CD4-positive, alpha-beta T cell (primary cell): ENCODE measurements around the gene COL23A1. TPM values are rescaled to one million over a fixed set of nuclear protein-coding genes. Genes with fewer than 3 reads are reported as not detected.

ENCODE experiments used
- ATAC-seq: fragments of 200-7000 bp; cut with Tn5 transposase; one replicate; pipeline ENCODE4 v1.10.0; 2022; ENCODE audit warnings: mild to moderate bottlenecking; ENCODE audit not compliant: poor library complexity
- CTCF ChIA-PET: fragments of 350-600 bp; sonication (Branson Sonifier 250); formaldehyde crosslinking; loops from one replicate; lab custom pipeline; 2021; ENCODE audit warnings: antibody characterized with exemption, inconsistent platforms; lab: Charles Lee
- POLR2A ChIA-PET: fragments of 350-600 bp; sonication (Branson Sonifier 250); formaldehyde crosslinking; loops from one replicate; lab custom pipeline; 2021; ENCODE audit warnings: antibody characterized with exemption, inconsistent platforms; lab: Charles Lee
- DNase-seq, 14 experiments: peaks; one replicate each; pipeline ENCODE4 v3.0.0-alpha.2; 2013 to 2020; ENCODE audit warnings: mixed read lengths in 2 of 14
- H3K27ac ChIP-seq, 2 donors: one replicate each; pipeline versions ENCODE4 v1.5.1 to v1.7.0; 2013; ENCODE audit warnings: low read length in 2 of 2, low read depth in 1 of 2, mild to moderate bottlenecking in 1 of 2
- H3K27me3 ChIP-seq, 2 experiments: 1 replicate in 1 of 2; 2 replicates in 1 of 2; pipeline versions ENCODE4 v1.6.1 to v1.7.0; 2013; ENCODE audit warnings: low read length in 2 of 2, control low read depth in 1 of 2, mild to moderate bottlenecking in 1 of 2, moderate library complexity in 1 of 2; ENCODE audit not compliant: insufficient read depth in 2 of 2, control insufficient read depth in 1 of 2
- H3K36me3 ChIP-seq: one replicate; pipeline ENCODE4 v1.6.1; 2013; ENCODE audit warnings: low read length, control low read depth; ENCODE audit not compliant: insufficient read depth
- H3K4me1 ChIP-seq: one replicate; pipeline ENCODE4 v1.6.1; 2013; ENCODE audit warnings: low read length, control low read depth; ENCODE audit not compliant: insufficient read depth
- H3K4me3 ChIP-seq: one replicate; pipeline ENCODE4 v1.5.1; 2013; ENCODE audit warnings: mild to moderate bottlenecking, low read length, moderate library complexity
- H3K9me3 ChIP-seq, 2 experiments: 1 replicate in 1 of 2; 2 replicates in 1 of 2; pipeline versions ENCODE4 v1.6.1 to v1.7.0; 2013; ENCODE audit warnings: low read length in 2 of 2, mild to moderate bottlenecking in 2 of 2, control low read depth in 1 of 2, moderate library complexity in 1 of 2; ENCODE audit not compliant: control insufficient read depth in 1 of 2, insufficient read depth in 1 of 2
- H3K27ac Mint-ChIP-seq: one replicate; pipeline ENCODE4 v1.8.0; 2020; ENCODE audit warnings: mixed read lengths
- H3K27me3 Mint-ChIP-seq: one replicate; pipeline ENCODE4 v1.8.0; 2021; ENCODE audit warnings: mixed read lengths
- H3K36me3 Mint-ChIP-seq: one replicate; pipeline ENCODE4 v1.8.0; 2021; ENCODE audit warnings: low read depth, mixed read lengths
- H3K4me1 Mint-ChIP-seq: one replicate; pipeline ENCODE4 v1.8.0; 2021; ENCODE audit warnings: low read depth, mixed read lengths
- H3K4me3 Mint-ChIP-seq: one replicate; pipeline ENCODE4 v1.8.0; 2020; ENCODE audit warnings: mild to moderate bottlenecking, mixed read lengths
- H3K9me3 Mint-ChIP-seq: one replicate; pipeline ENCODE4 v1.8.0; 2020; ENCODE audit warnings: mixed read lengths
- intact Hi-C, 2 experiments: fragments of 100-400 bp; cut with DNase I in 1 of 2; cut with micrococcal nuclease in 1 of 2; formaldehyde crosslinking; loops; one replicate each; pipeline versions ENCODE4 v1.15.1 to v1.9.0; 2023 to 2025; cut with DNase I, micrococcal nuclease
- total RNA-seq, 174 experiments: library from RNA in 2 of 174; stranded (reverse) in 2 of 174; gene quantifications; one replicate each; pipeline ENCODE4 v1.2.3 and lab custom pipeline; 2021 to 2026
- TF ChIP-seq, protein P1 (sequence below): fragments of 200-600 bp; IDR thresholded peaks from one replicate; pipeline ENCODE4 v1.8.0; 2022; ENCODE audit warnings: antibody characterized with exemption, mild to moderate bottlenecking

The COL23A1 gene
- total RNA-seq, 2 experiments from 2014 or later = not detected

DNA sequence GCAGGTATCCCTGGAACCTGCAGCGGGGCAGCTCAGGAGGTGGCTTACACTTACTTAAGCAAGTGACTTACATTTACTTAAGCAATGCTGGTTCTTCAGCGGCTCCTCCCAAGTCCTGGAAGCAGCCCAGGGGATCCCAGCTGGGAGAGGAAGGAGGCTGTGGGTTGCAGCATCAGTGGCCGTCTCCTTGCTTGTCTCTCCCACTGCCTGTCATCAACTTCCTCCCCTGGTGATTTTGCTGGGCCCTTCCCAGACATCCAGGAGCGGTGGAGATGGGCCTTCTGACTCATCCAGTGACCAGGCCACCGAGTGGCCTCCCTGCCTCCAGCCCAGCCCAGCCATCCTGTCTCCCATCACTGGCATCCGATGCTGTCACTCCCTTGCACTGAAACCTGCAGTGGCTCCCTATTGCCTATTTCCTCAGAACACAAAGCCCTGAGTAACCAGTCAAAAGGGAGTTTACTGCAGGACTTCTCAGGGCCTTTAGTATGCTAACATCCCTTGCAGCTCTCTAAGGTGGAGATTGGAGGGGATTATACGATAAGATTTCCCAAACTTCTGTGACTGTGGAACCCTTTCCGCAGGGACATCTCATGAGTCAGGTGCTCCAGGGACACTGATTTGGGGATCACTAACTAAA is 201.7 kb downstream of the COL23A1 start:
- H3K36me3 ChIP-seq = no peaks in the 10 kb centered on the region
- POLR2A ChIA-PET = no interaction called here
- Mint-ChIP-seq H3K36me3 (no peaks in the 10 kb centered on the region), H3K9me3 (no peaks in the 10 kb centered on the region), H3K27me3 (no peaks in the 10 kb centered on the region), H3K27ac (no peak overlapping the region), H3K4me3 (no peak overlapping the region), H3K4me1 (no peaks in the 10 kb centered on the region)
- DNase-seq = peak in 2 of 14 experiments; percentile 49 to 51
- intact Hi-C loops = no loop called here
- TF ChIP-seq, protein P1, sequence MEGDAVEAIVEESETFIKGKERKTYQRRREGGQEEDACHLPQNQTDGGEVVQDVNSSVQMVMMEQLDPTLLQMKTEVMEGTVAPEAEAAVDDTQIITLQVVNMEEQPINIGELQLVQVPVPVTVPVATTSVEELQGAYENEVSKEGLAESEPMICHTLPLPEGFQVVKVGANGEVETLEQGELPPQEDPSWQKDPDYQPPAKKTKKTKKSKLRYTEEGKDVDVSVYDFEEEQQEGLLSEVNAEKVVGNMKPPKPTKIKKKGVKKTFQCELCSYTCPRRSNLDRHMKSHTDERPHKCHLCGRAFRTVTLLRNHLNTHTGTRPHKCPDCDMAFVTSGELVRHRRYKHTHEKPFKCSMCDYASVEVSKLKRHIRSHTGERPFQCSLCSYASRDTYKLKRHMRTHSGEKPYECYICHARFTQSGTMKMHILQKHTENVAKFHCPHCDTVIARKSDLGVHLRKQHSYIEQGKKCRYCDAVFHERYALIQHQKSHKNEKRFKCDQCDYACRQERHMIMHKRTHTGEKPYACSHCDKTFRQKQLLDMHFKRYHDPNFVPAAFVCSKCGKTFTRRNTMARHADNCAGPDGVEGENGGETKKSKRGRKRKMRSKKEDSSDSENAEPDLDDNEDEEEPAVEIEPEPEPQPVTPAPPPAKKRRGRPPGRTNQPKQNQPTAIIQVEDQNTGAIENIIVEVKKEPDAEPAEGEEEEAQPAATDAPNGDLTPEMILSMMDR = no peak
- H3K27ac ChIP-seq = no peak overlapping the region
- no peak overlapping the region for H3K4me3 ChIP-seq
- H3K9me3 ChIP-seq = no peaks in the 10 kb centered on the region
- no peaks in the 10 kb centered on the region for H3K4me1 ChIP-seq
- no peak for ATAC-seq
- CTCF ChIA-PET = no interaction called here
- peaks cover 3 to 5% of the 10 kb centered on the region in 2 experiments for H3K27me3 ChIP-seq

DNA sequence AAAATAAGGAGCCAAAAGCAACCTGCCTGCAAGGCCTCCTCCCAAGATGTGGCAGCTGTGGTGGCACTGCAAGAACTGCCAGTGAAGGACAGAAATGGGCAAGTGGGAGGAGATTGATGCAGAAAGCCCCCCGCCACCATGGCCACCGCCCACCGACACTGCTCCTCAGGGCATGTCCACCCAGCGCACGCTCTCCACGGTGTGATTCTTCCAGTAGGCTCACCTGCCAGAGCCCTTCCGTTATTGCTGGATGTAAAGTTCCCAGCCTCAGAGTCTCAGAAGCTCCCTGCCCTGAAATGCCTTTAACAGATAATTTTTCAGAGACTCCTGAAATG is 202.4 kb downstream of the COL23A1 start:
- ATAC-seq (no peak), DNase-seq (no peak)
- Histone ChIP-seq H3K36me3 (no peaks in the 10 kb centered on the region), H3K27ac (no peak overlapping the region), H3K4me3 (no peak overlapping the region), H3K27me3 (peaks cover 3 to 5% of the 10 kb centered on the region in 2 experiments), H3K4me1 (no peaks in the 10 kb centered on the region), H3K9me3 (no peaks in the 10 kb centered on the region)
- no peaks in the 10 kb centered on the region for H3K27me3 Mint-ChIP-seq
- H3K9me3 Mint-ChIP-seq = no peaks in the 10 kb centered on the region
- intact Hi-C loops = no loop called here
- CTCF ChIA-PET = no interaction called here
- no peaks in the 10 kb centered on the region for H3K4me1 Mint-ChIP-seq
- POLR2A ChIA-PET = no interaction called here
- no peaks in the 10 kb centered on the region for H3K36me3 Mint-ChIP-seq
- no peak overlapping the region for H3K4me3 Mint-ChIP-seq
- TF ChIP-seq, protein P1 = no peak
- H3K27ac Mint-ChIP-seq = no peak overlapping the region

DNA sequence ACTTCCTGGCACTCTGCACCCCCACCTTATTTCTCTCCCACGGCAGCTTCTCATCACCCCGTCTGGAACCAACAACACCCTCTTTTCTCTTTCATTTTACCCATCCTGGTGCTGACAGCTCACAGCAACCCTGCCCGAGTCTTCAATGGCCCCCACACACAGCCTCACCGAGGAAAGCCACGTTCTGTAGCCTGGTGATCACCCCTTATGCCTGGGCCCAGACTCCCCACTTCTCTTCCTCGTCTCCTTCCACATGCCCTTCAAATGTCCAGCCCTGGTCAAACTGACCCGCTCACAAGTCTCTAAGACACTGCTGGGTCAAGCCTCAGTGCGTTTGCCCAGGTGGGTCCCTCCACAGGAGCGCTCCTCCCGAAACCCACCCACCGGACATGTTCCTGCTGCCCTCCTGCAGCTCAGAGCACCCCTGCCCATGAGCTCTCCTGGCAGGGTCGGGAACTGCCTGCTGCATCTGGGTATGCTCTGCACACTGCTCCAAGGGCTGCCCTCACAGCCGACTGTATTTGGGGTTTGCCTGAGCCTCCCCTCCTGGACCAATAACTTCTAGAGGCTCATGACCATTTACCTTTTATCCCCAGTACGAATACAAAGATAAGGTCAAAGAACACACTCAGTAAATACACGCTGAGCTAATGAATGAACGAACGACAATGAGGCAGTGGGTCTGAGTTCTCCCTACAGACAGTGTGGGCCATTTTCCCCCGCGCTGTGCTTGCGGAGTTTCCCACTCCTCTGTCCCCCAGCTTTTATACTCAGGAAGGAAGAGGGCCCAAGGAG is 202.9 kb downstream of the COL23A1 start:
- H3K27me3 Mint-ChIP-seq = no peaks in the 10 kb centered on the region

More for the DNA sequence above, 202.9 kb downstream of the COL23A1 start:
- Mint-ChIP-seq H3K9me3 (no peaks in the 10 kb centered on the region), H3K4me3 (no peak overlapping the region), H3K36me3 (no peaks in the 10 kb centered on the region), H3K27ac (no peak overlapping the region), H3K4me1 (no peaks in the 10 kb centered on the region)
- no peak for DNase-seq
- ChIA-PET CTCF (no interaction called here), POLR2A (no interaction called here)
- H3K9me3 ChIP-seq = no peaks in the 10 kb centered on the region
- ATAC-seq = no peak
- H3K27me3 ChIP-seq = peaks cover 3 to 5% of the 10 kb centered on the region in 2 experiments
- TF ChIP-seq, protein P1 = no peak
- H3K27ac ChIP-seq = no peak overlapping the region
- no peaks in the 10 kb centered on the region for H3K36me3 ChIP-seq
- no peaks in the 10 kb centered on the region for H3K4me1 ChIP-seq
- intact Hi-C loops = no loop called here
- H3K4me3 ChIP-seq = no peak overlapping the region
